A549 (cell line): ENCODE measurements around the gene SGTA. TPM values are rescaled to one million over a fixed set of nuclear protein-coding genes. Genes with fewer than 3 reads are reported as not detected.
A peak's percentile ranks its signal among the peaks of the same experiment; 100 is the strongest.

Source experiments
- CBX2 ChIP-seq: fragments of 200-600 bp; sonication (generic); IDR thresholded peaks from 2 replicates; pipeline ENCODE4 v1.6.1; 2016; ENCODE audit warnings: low read depth, mild to moderate bottlenecking, borderline replicate concordance
- CHD2 ChIP-seq: fragments of 150-350 bp; IDR thresholded peaks from 2 replicates; pipeline ENCODE4 v1.6.1; 2014; ENCODE audit warnings: low read length; ENCODE audit not compliant: partially characterized antibody
- CHD4 ChIP-seq: fragments of 200-600 bp; sonication (generic); IDR thresholded peaks from 2 replicates; pipeline ENCODE4 v1.6.1; 2016; ENCODE audit warnings: antibody characterized with exemption, mild to moderate bottlenecking, borderline replicate concordance
- EHF ChIP-seq: fragments of 250-450 bp; sonication (Bioruptor Pico); IDR thresholded peaks from 2 replicates; pipeline ENCODE4 v1.5.0; 2020; ENCODE audit warnings: mild to moderate bottlenecking
- HDAC2 ChIP-seq: fragments of 200-600 bp; sonication (generic); IDR thresholded peaks from 2 replicates; pipeline ENCODE4 v1.6.1; 2016
- HOXA7 ChIP-seq: fragments of 250-450 bp; sonication (Bioruptor Pico); IDR thresholded peaks from 2 replicates; pipeline ENCODE4 v1.5.0; 2020; ENCODE audit warnings: mild to moderate bottlenecking, moderate library complexity
- HOXB13 ChIP-seq: fragments of 250-450 bp; sonication (Bioruptor Pico); IDR thresholded peaks from 2 replicates; pipeline ENCODE4 v1.5.0; 2020; ENCODE audit warnings: low read depth, mild to moderate bottlenecking, moderate library complexity
- JUNB ChIP-seq: fragments of >200 bp; sonication (Bioruptor Twin); formaldehyde crosslinking; IDR thresholded peaks from 2 replicates; pipeline ENCODE4 v1.6.1; 2016
- KDM5A ChIP-seq: fragments of 200-600 bp; sonication (generic); IDR thresholded peaks from 2 replicates; pipeline ENCODE4 v1.6.1; 2016; ENCODE audit warnings: antibody characterized with exemption, mild to moderate bottlenecking
- MAFK ChIP-seq: fragments of 450-650 bp; IDR thresholded peaks from 2 replicates; pipeline ENCODE4 v1.6.1; 2014; ENCODE audit not compliant: partially characterized antibody
- POLR2A ChIP-seq: IDR thresholded peaks from 2 replicates; pipeline ENCODE4 v1.6.1; 2012; ENCODE audit warnings: mild to moderate bottlenecking, low read length
- RAD21 ChIP-seq, 2 experiments: fragments of >200 bp in 1 of 2; sonication (Bioruptor Twin) in 1 of 2; formaldehyde crosslinking in 1 of 2; IDR thresholded peaks in 1 of 2; conservative IDR thresholded peaks in 1 of 2; 2 replicates in 1 of 2; 3 replicates in 1 of 2; pipeline ENCODE4 v1.6.1; 2012 to 2018; ENCODE audit warnings: inconsistent platforms in 1 of 2
- RCOR1 ChIP-seq: fragments of 150-350 bp; IDR thresholded peaks from 2 replicates; pipeline ENCODE4 v1.6.1; 2014; ENCODE audit warnings: antibody characterized with exemption, low read length, low read depth
- RFX5 ChIP-seq: fragments of 450-650 bp; IDR thresholded peaks from 2 replicates; pipeline ENCODE4 v1.7.1; 2014; ENCODE audit warnings: antibody characterized with exemption, mild to moderate bottlenecking, moderate library complexity
- RNF2 ChIP-seq: fragments of 200-600 bp; sonication (generic); IDR thresholded peaks from 2 replicates; pipeline ENCODE4 v1.6.1; 2016; ENCODE audit warnings: low read depth, mild to moderate bottlenecking, antibody characterized with exemption, moderate library complexity, borderline replicate concordance
- SREBF2 ChIP-seq: fragments of 450-650 bp; IDR thresholded peaks from 2 replicates; pipeline ENCODE4 v1.6.1; 2014; ENCODE audit warnings: mild to moderate bottlenecking, moderate library complexity
- TFCP2L1 ChIP-seq: fragments of 250-450 bp; sonication (Bioruptor Pico); IDR thresholded peaks from 2 replicates; pipeline ENCODE4 v1.5.0; 2021; ENCODE audit warnings: mild to moderate bottlenecking
- polyA plus RNA-seq, 4 experiments: library from polyadenylated mRNA; depleted of rRNA in 3 of 4; stranded (reverse); fragments of >200 nt; fragmentation: RNase III in 1 of 4; extraction: RNeasy Plus Mini Kit Qiagen cat#74134 plus additional on column Dnase treatment in 1 of 4; gene quantifications; 2 replicates in 3 of 4; 3 replicates in 1 of 4; pipeline ENCODE4 v1.2.3, GENCODE V29; 2011 to 2017
- TF ChIP-seq, protein P1 (sequence below): IDR thresholded peaks from 2 replicates; pipeline ENCODE4 v1.6.1; 2012
- TF ChIP-seq, protein P2 (sequence below): fragments of >200 bp; sonication (Bioruptor Twin); formaldehyde crosslinking; IDR thresholded peaks from 3 replicates; pipeline ENCODE4 v1.5.1; 2016
- TF ChIP-seq, protein P3 (sequence below): fragments of 200-600 bp; sonication (generic); IDR thresholded peaks from 2 replicates; pipeline ENCODE4 v1.6.1; 2016; ENCODE audit warnings: antibody characterized with exemption, mild to moderate bottlenecking, moderate library complexity
- TF ChIP-seq, protein P4 (sequence below): IDR thresholded peaks from 2 replicates; pipeline ENCODE4 v1.6.1; 2012
- TF ChIP-seq, protein P5 (sequence below): fragments of 250-450 bp; sonication (Bioruptor Pico); IDR thresholded peaks from 2 replicates; pipeline ENCODE4 v1.5.0; 2021; ENCODE audit warnings: mild to moderate bottlenecking, moderate library complexity, borderline replicate concordance

The SGTA gene
- polyA plus RNA-seq, 2 of the 4 experiments (the other 2 are of a cell fraction), result 39.1 to 48.0 TPM

DNA sequence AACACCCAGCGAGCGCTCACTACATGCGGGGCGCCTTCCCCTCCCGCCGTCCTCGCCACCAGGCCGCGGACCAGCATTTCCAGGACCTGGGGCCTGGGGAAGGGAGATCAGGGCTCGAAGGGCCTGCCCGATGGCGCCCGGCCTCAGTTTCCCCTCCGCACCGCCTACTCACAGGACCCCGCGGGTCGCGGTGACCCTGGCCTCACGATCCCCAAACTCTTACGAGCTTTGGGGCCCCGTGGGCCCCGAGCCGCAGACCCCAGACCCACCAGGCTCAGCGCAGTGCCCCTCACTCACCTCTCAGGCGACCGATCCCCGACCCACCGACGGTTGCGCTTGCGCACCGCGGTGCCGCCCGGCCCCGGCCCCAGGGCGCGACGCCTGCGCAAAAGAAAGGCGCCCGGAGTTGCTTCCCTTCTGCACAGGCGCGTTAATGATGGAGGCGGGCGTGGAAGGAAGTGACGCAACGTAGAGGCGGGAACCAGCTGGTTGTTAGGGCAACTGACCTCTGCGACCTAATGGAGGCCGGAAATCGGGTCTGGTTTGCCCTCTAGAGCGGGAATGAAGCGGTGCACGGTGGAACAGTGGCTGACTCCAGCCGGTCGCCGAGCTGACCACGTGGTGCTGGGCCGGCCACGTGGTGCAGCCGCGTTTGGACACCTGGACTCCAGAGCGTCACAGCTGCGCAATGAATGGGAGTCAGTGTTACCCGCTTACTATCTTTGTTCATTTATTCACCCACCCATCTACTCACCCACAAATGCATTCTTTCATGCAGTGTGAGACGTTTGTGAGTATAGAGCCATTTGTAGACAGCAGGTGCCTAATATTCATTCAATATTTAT lies at the start of gene SGTA (continued):
- no peak for TF ChIP-seq RNF2
- no peak for TF ChIP-seq HOXA7 (CRISPR knock-in tag)
- TF ChIP-seq JUNB, result no peak
- TF ChIP-seq CBX2, result no peak
- peak; percentile 59 for TF ChIP-seq POLR2A
- TF ChIP-seq CHD2, result no peak
- no peak for TF ChIP-seq EHF (CRISPR knock-in tag)
- TF ChIP-seq, protein P1, sequence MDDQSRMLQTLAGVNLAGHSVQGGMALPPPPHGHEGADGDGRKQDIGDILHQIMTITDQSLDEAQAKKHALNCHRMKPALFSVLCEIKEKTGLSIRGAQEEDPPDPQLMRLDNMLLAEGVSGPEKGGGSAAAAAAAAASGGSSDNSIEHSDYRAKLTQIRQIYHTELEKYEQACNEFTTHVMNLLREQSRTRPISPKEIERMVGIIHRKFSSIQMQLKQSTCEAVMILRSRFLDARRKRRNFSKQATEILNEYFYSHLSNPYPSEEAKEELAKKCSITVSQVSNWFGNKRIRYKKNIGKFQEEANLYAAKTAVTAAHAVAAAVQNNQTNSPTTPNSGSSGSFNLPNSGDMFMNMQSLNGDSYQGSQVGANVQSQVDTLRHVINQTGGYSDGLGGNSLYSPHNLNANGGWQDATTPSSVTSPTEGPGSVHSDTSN, result no peak
- TF ChIP-seq, protein P2, sequence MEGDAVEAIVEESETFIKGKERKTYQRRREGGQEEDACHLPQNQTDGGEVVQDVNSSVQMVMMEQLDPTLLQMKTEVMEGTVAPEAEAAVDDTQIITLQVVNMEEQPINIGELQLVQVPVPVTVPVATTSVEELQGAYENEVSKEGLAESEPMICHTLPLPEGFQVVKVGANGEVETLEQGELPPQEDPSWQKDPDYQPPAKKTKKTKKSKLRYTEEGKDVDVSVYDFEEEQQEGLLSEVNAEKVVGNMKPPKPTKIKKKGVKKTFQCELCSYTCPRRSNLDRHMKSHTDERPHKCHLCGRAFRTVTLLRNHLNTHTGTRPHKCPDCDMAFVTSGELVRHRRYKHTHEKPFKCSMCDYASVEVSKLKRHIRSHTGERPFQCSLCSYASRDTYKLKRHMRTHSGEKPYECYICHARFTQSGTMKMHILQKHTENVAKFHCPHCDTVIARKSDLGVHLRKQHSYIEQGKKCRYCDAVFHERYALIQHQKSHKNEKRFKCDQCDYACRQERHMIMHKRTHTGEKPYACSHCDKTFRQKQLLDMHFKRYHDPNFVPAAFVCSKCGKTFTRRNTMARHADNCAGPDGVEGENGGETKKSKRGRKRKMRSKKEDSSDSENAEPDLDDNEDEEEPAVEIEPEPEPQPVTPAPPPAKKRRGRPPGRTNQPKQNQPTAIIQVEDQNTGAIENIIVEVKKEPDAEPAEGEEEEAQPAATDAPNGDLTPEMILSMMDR, result no peak
- TF ChIP-seq, protein P3, sequence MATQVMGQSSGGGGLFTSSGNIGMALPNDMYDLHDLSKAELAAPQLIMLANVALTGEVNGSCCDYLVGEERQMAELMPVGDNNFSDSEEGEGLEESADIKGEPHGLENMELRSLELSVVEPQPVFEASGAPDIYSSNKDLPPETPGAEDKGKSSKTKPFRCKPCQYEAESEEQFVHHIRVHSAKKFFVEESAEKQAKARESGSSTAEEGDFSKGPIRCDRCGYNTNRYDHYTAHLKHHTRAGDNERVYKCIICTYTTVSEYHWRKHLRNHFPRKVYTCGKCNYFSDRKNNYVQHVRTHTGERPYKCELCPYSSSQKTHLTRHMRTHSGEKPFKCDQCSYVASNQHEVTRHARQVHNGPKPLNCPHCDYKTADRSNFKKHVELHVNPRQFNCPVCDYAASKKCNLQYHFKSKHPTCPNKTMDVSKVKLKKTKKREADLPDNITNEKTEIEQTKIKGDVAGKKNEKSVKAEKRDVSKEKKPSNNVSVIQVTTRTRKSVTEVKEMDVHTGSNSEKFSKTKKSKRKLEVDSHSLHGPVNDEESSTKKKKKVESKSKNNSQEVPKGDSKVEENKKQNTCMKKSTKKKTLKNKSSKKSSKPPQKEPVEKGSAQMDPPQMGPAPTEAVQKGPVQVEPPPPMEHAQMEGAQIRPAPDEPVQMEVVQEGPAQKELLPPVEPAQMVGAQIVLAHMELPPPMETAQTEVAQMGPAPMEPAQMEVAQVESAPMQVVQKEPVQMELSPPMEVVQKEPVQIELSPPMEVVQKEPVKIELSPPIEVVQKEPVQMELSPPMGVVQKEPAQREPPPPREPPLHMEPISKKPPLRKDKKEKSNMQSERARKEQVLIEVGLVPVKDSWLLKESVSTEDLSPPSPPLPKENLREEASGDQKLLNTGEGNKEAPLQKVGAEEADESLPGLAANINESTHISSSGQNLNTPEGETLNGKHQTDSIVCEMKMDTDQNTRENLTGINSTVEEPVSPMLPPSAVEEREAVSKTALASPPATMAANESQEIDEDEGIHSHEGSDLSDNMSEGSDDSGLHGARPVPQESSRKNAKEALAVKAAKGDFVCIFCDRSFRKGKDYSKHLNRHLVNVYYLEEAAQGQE, result no peak
- no peak for TF ChIP-seq RAD21 (conservative IDR thresholded peaks at IDR 0.05 in 1 of 2, IDR thresholded peaks at IDR 0.05 in 1 of 2)
- TF ChIP-seq HOXB13 (CRISPR knock-in tag), result peak; percentile 81
- no peak for TF ChIP-seq CHD4
- TF ChIP-seq TFCP2L1, result no peak
- TF ChIP-seq, protein P4, sequence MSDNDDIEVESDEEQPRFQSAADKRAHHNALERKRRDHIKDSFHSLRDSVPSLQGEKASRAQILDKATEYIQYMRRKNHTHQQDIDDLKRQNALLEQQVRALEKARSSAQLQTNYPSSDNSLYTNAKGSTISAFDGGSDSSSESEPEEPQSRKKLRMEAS, result peak; percentile 100
- TF ChIP-seq HDAC2, result no peak
- TF ChIP-seq RCOR1, result no peak
- no peak for TF ChIP-seq MAFK
- TF ChIP-seq, protein P5, sequence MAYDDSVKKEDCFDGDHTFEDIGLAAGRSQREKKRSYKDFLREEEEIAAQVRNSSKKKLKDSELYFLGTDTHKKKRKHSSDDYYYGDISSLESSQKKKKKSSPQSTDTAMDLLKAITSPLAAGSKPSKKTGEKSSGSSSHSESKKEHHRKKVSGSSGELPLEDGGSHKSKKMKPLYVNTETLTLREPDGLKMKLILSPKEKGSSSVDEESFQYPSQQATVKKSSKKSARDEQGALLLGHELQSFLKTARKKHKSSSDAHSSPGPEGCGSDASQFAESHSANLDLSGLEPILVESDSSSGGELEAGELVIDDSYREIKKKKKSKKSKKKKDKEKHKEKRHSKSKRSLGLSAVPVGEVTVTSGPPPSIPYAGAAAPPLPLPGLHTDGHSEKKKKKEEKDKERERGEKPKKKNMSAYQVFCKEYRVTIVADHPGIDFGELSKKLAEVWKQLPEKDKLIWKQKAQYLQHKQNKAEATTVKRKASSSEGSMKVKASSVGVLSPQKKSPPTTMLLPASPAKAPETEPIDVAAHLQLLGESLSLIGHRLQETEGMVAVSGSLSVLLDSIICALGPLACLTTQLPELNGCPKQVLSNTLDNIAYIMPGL (CRISPR knock-in tag), result no peak
- TF ChIP-seq KDM5A, result no peak
- no peak for TF ChIP-seq SREBF2
- TF ChIP-seq RFX5, result no peak
